Measurements from ENCODE around the gene TMEM147. TPM values are rescaled to one million over a fixed set of nuclear protein-coding genes. Genes with fewer than 3 reads are reported as not detected.

Gene TMEM147
- total and polyA plus RNA-seq, 2 donors (not counting 3 experiments of a cell fraction or from before 2014, with no cell fraction given): 75.8 to 214 TPM

DNA sequence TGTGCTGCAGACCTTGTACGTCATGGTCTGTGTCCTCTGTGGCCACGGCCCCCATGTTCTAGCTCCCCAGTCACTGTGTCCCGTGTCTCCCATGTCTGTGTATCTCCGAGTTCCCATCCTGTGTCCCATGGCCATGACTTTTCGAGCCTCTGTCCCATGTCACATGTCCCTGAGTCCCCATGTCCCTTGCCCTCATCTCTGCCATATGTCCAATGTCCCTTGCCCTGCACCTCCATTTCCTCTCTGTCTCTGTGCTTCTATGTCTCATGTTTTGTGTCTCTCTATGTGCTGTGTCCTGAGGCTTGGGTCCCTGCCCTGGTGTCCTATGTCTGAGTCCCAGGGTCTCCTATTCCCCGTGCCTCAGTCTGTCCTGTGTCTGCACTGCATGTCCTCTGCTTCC is 16.0 kb downstream of the TMEM147 start:
- Histone ChIP-seq H3K36me3 (ENCODE audit: control insufficient read depth in 2 of 2, extremely low read depth in 1 of 2, insufficient read depth in 2 of 2, low read length in 2 of 2) (no peaks in the 10 kb centered on the region), H3K27ac (ENCODE audit: insufficient read depth, low read depth, low read length) (no peak overlapping the region), H2AFZ (ENCODE audit: low read depth, low read length) (no peak overlapping the region), H3K27me3 (ENCODE audit: control insufficient read depth in 2 of 2, insufficient read depth in 2 of 2, low read length in 2 of 2) (peaks cover 0 to 4% of the 10 kb centered on the region in 2 experiments), H3K9me1 (replicated peaks; ENCODE audit: control insufficient read depth, extremely low read depth, insufficient read depth, low read length) (no peaks in the 10 kb centered on the region), H3K4me3 (replicated peaks in 1 of 3; ENCODE audit: insufficient read depth in 1 of 3, low read depth in 1 of 3, low read length in 3 of 3) (no peak overlapping the region), H4K20me1 (replicated peaks; ENCODE audit: control insufficient read depth, extremely low read depth, insufficient read depth, low read length) (no peaks in the 10 kb centered on the region), H3K79me2 (ENCODE audit: control insufficient read depth, insufficient read depth, low read length) (no peaks in the 10 kb centered on the region), H3K9ac (replicated peaks; ENCODE audit: extremely low read depth, insufficient read depth, low read length) (no peak overlapping the region), H3K4me1 (ENCODE audit: control insufficient read depth, extremely low read depth, insufficient read depth, low read length) (no peaks in the 10 kb centered on the region), H3K4me2 (ENCODE audit: insufficient read depth, low read length) (no peak overlapping the region), H3K9me3 (replicated peaks; ENCODE audit: control insufficient read depth, insufficient read depth, low read length) (no peaks in the 10 kb centered on the region)
- BruUV-seq (replicated peaks): no TSS peak
- DNase-seq (ENCODE audit: low read depth, low spot score): no peak
- intact Hi-C loops (cut with micrococcal nuclease) (no loop called here), dilution Hi-C loops (cut with MboI; ENCODE audit: extremely low pct_ligation_motif_present, low sequenced_read_pairs) (no loop called here)
- FAIRE-seq: no peak
- no peak for TF ChIP-seq FOS (IDR thresholded peaks at IDR 0.05; ENCODE audit: borderline replicate concordance, insufficient read depth, low read length)
- TF ChIP-seq MAX (IDR thresholded peaks at IDR 0.05; ENCODE audit: insufficient read depth, insufficient read length): no peak
- no peak for TF ChIP-seq EZH2 (IDR thresholded peaks at IDR 0.05; ENCODE audit: borderline replicate concordance, low read depth, low read length, severe bottlenecking)
- TF ChIP-seq MYC (IDR thresholded peaks at IDR 0.05; ENCODE audit: low read depth, low read length): no peak
- no peak for TF ChIP-seq CTCF (IDR thresholded peaks at IDR 0.05; ENCODE audit: extremely low read depth in 1 of 2, insufficient read depth in 1 of 2, low read depth in 1 of 2, low read length in 2 of 2)
- TF ChIP-seq POLR2A (IDR thresholded peaks at IDR 0.05; ENCODE audit: low read depth, low read length): no peak
- TF ChIP-seq GATA2 (IDR thresholded peaks at IDR 0.05; ENCODE audit: insufficient read depth, insufficient read length, low read depth, low read length): no peak
- TF ChIP-seq POLR2AphosphoS5 (IDR thresholded peaks at IDR 0.05; ENCODE audit: insufficient read depth, low read depth, low read length): no peak
- TF ChIP-seq JUN (IDR thresholded peaks at IDR 0.05; ENCODE audit: borderline replicate concordance, insufficient read depth, insufficient read length, low read depth): no peak
- ChIA-PET POLR2A (no interaction called here), CTCF (no interaction called here)
